GM19372 (cell line): Measurements from ENCODE around the gene MCUB.
"Not testable (repeated sequence)": the region's sequence is repeated elsewhere in the genome, so short reads cannot be mapped to it uniquely, and the experiment has no call there.

ENCODE experiments used
- ATAC-seq: cut with Tn5 transposase; IDR thresholded peaks from one replicate; pipeline ENCODE4 v1.9.1; 2021; ENCODE audit warnings: mild to moderate bottlenecking, low read depth, moderate library complexity; ENCODE audit not compliant: unreplicated experiment

Gene MCUB

DNA sequence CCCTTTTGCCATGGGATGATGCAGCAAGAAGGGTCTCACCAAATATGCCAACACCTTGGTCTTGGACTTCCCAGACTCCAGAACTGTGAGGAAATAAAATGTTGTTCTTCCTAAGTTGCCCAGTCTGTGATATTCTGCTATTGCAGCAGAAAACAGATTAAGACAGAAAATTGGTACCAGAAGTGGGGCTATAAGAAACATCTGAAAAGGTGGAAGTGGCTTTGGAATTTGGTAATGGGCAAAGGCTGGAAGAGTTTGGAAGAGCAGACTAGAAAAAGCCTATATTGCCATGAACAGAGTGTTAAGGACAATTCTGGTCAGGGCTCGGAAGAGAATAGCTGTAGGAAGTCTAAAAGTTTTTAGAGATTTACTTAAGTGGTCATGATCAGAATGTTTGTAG is 115.8 kb downstream of the MCUB start:
- ATAC-seq, result no peak

DNA sequence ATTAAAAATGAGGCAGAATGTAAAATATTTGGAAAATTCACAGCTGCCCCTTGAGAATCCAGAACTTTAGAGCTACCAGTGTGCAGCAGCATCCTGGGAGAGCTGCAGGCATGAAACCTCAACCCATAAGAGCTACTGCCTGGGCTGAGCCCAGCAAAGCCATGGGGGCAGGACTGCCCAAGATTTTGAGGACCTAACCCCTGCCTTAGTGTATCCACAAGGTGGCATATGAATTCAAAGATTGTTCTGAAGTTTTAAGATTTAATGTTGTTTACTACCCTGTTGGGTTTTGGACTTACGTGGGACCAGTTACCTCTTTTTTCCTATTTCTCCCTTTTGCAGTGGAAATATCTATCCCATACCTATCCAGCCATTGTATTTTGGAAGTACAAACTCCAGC is 116.8 kb downstream of the MCUB start:
- no peak for ATAC-seq

DNA sequence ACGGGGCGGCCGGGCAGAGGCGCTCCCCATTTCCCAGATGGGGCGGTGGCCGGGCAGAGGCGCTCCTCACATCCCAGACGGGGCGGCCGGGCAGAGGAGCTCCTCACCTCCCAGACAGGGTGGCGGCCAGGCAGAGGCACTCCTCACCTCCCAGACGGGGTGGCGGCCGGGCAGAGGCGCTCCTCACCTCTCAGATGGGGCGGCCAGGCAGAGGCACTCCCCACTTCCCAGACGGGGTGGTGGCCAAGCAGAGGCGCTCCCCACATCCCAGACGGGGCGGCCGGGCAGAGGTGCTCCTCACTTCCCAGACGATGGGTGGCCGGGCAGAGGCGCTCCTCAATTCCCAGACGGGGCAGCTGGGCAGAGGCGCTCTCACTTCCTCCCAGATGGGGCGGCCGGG is 118.4 kb downstream of the MCUB start:
- ATAC-seq, result not testable (repeated sequence)

GRCh38 chr4:109678925-109679324 is 118.9 kb downstream of the MCUB start:
- ATAC-seq, result not testable (repeated sequence)

GRCh38 chr4:109682875-109683274 is 122.8 kb downstream of the MCUB start:
- ATAC-seq, result no peak

GRCh38 chr4:109683621-109684253 is 123.7 kb downstream of the MCUB start:
- no peak for ATAC-seq

DNA sequence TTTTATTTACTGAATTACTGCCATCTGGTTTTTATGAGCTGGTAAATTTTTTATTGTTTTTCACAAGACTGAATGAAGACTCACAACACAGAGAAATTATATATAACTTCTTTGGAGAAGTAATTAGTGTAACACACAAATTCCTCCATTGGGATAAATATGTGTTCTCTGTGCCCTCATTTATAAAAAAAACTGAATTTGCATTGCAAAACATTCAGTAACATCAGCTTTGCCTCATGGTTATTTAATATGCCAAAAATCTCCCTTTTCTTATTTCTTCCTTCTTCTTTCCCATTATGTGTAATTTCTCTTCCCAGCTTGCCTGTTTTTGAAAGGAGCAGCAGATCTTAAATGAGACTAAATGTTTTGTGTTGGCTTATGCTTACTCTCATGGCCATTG is 124.7 kb downstream of the MCUB start:
- no peak for ATAC-seq

GRCh38 chr4:109690690-109691410 is 130.8 kb downstream of the MCUB start:
- peak; percentile 78 for ATAC-seq

GRCh38 chr4:109691411-109691920 is 131.4 kb downstream of the MCUB start:
- ATAC-seq, result no peak

DNA sequence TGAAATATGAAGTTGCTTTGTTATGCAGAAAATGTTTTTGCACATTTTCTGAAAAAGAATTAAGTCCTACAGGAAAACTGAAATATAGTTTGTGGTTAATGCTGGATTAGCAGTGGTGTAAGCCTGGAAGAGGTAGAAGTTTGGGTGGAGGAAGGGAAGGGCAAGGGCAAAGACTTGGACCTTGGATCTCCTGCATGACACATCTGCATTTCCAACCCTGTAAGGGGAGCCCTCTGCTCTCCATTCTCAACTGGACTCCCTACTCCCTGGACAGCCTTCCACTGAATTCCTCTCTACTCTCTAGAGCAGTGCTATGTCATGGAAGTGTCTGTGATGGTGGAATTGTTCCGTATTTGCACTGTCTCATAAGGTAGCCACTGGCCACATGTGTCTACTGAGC is 138.6 kb downstream of the MCUB start:
- ATAC-seq, result no peak

DNA sequence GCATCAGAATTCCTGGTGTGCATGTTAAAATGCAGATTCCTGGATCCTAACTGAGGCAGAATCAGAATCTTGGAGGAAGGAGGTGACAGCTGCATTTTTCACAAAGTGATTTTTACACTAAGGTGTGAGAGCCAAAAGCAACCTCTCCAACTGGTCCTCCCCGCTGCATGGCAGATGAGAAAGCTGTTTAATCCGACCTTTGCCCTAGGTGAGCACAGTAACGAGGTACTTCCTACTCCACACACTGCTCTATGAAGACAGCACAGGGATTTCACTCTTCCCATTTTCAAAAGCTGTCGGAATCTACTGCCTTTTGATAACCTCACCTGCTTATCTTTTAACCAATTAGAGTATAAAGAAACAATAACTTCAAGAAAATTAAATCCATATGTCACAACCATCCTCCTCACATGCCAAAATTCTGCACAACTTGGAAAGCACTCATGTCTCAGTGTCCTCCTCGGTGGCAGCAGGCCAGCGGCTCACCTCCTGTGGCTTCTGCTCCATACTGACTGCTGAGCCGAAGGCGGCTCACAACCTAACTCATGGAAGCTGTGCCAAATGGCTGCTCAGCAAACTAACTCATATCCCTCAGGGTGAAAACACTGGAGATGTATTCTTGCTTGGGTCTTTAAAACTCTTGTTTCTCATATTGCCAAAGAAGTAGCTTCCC is 139.6 kb downstream of the MCUB start:
- ATAC-seq, result no peak

DNA sequence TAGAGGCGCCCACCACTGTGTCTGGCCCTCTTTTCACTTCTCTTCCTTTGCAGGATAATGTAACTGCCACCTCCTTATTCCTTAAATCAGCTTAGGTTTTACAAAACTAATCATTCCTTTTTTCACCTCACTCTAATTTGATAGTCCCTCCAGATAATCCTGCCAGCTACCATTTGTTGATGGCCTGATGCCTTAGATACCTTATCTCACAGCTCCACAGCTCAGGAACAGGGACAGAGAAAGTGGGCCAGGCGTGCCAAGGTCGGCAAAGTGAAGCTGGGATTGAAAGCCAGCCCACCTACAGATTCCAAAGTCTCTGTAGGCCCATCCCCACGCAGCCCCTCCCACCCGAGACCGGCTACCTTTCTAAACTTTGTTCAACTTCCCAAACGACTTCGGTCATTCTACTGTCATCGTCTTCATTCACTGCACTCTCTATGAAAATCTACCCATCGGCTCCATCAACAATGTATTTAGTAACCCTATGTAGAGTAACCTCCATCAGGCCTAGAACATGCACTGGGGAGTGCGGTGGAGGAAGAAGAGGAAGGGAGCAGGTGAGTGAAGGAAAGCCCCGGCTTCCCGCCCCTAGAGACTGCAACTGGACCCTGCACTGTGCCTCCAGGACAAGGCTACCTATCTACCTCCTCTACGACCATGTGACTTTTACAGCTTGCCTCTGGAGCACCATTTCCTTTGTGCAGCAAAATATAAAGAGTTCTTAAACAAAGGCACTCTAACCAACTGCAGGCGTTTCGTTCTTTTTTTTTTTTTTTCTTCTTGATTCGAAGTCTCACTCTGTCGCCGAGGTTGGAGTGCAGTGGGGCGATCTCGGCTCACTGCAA is 141.7 kb downstream of the MCUB start:
- ATAC-seq, result no peak

- peak; percentile 73 for ATAC-seq
Measured at GRCh38 chr4:109702950-109703663, 143.1 kb downstream of the MCUB start, which contains the start of gene CASP6. Gene CASP6 (minus strand): TSS chr4:109703445. CDS start chr4:109703395, 50 bp downstream.

DNA sequence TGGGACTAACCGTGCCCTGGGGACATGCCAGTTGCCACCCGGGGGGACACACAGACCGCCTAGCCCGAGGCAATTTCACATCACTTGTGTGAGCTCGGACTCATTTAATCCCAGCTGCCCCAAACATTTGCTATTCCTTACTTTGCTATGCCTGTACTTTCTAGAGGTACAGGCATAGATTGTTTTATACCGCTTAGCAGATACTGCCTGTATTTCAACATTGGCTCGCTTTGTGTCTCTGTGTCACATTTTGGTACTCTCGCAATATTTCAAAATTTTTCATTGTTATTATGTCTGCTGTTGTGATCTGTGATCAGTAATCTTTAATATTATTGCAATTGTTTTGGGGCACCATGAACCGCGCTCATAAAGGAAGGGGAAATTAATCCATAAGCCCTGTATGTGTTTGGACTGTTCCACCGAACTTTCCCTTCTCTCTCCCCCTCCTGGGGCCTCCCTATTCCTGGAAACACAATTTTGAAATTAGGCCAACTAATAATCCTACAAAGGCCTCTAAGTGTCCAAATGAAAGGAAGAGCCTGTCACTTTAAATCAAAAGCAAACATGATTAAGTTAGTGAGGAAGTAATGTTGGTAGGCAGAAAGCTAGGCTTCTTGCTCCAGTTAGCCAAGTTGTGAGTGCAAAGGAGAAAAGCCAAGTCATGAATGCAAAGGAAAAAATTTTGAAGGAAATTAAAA is 143.8 kb downstream of the MCUB start:
- ATAC-seq, result no peak

- no peak for ATAC-seq
Measured at GRCh38 chr4:109708435-109708834, 148.4 kb downstream of the MCUB start.

DNA sequence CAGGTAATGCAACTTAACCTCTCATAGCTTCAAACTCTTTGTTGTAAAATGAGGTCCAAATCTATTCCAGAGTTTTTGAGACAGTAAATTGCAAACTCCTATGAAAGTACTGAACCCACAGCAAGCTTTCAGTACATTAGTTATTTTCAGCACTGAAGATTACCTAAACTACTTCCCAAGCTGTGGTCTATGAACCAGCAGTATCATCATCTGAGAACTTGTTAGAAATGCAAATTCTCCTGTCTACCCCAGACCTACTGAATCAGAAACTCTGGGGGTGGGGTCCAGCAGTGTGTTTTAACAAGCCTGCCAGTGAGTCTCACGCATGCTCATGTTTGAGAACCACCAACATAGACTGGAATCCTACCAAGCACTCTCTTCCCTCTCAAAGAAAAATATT is 148.9 kb downstream of the MCUB start:
- no peak for ATAC-seq

GRCh38 chr4:109713500-109713899 is 153.5 kb downstream of the MCUB start:
- no peak for ATAC-seq

- ATAC-seq, result no peak
Measured at GRCh38 chr4:109718759-109719158, 158.7 kb downstream of the MCUB start.

DNA sequence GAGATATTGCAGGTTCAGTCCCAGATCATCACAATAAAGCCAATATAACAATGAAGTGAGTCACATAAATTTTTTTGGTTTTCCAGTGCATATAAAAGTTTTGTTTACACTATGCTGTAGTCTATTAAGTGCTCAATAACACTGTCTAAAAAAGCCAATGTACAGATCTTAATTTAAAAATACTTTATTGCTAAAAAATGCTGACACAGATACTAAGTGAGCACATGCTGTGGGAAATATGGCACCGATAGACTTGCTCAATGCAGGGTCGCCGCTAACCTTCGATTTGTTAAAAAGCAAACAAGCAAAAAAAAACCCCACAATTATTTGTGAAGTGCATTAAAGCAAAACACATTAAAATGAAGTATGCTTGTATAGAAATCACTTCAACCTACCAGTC is 159.6 kb downstream of the MCUB start:
- no peak for ATAC-seq
